Left ventricle myocardium superior (tissue), 1 donor: Measurements from ENCODE around the gene ADAM15. TPM values are rescaled to one million over a fixed set of nuclear protein-coding genes. Genes with fewer than 3 reads are reported as not detected.

Experiments used
- ATAC-seq: fragments of 200-7000 bp; cut with Tn5 transposase; one replicate; pipeline ENCODE4 v1.9.1; 2020; ENCODE audit warnings: mild to moderate bottlenecking, moderate library complexity
- DNase-seq: peaks from one replicate; pipeline ENCODE4 v3.0.0-alpha.2; 2020
- intact Hi-C: fragments of 100-400 bp; cut with micrococcal nuclease; formaldehyde crosslinking; loops from one replicate; pipeline ENCODE4 v1.11.0; 2022
- long read RNA-seq: library from polyadenylated mRNA; unstranded; transcript quantifications from one replicate; pipeline ENCODE4 v2.0.0, GENCODE V29; 2021
- total RNA-seq: library from RNA; stranded (reverse); fragmentation: NEBNext Ultra II Directional; extraction: Animal tissue kit (Norgen Biotek cat#: 25700); gene quantifications from one replicate; pipeline ENCODE4 v1.2.1, GENCODE V29; 2021
- donor health status: DM: no; HTN: yes; CAD: no; lungs with severe emphysema.

The ADAM15 gene
- 84.2 TPM for total RNA-seq
- long read RNA-seq, transcript ADAM15-205 (20 exons, 2,732 nt), result major isoform, 30 of 90 reads
- long read RNA-seq, transcript ADAM15-201 (21 exons, 2,799 nt), result minor isoform, 22 of 90 reads
- long read RNA-seq, partial matches to known transcripts, result 21 of 90 reads
- long read RNA-seq, other reads (novel, unspliced or antisense), result 15 of 90 reads

- DNase-seq (peak; percentile 93), ATAC-seq (peak; percentile 91)
- intact Hi-C loops, result no loop called here
Observed at GRCh38 chr1:155050560-155051341, at the start of gene ADAM15. Gene ADAM15, plus strand, starts transcription at chr1:155051316. Its CDS starts 71 bp downstream, at chr1:155051387.

DNA sequence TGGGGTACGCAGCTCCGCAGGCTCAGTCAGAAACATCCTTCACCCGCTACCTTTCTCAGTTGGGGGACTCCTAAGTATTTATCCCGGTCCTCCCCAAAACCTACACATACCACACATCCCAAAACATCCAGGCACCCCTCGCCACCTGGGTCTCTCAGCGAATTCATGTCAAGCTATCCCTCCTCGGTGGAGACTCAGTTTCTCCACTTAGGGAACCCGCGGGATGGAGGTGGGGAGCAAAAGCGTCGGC lies 49.8 kb upstream of the ADAM15 start:
- DNase-seq (no peak), ATAC-seq (no peak)
- intact Hi-C loops, result no loop called here

- ATAC-seq (peak; percentile 79), DNase-seq (peak; percentile 100)
- intact Hi-C loops, result no loop called here
Observed at GRCh38 chr1:155001675-155002463, 49.2 kb upstream of the ADAM15 start.

DNA sequence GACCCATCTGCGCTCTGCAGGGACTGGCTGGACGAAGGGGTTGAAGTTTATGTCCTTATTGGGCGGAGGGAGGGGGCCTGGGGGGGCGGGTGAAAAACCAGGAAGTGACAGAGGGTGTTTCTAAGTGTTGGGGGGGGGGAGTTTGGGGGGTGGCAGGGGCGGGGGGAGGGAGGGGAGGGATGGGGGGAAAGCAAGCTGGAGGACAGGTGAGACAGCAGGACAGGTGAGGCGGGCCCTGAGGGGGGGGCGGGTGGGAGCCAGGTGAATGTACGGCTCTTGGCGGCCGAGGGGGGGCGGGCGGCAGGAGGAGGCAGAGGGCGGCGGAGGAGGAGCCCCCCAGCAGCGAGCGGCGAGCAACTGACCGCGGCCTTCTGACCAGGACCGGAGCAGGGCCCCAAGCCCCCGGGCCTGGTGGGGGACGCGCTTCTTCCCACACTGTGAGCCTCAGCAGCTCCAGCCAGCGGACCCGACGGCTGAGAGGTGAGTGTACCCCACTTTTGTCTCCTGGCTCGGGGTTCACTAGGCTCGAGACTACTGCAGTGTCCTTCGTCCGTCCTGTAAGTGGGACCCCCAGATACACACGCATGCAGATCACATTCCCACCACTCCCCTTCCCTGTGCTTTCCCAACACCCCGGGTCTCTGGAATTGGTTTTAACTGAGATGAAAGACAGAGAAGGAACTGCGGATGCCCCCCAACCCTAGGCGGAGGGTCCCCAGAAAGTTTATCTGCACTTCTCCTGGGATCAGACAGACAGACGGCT lies 48.5 kb upstream of the ADAM15 start, which contains the start of gene ZBTB7B:
TSS of gene ZBTB7B (plus strand) at position 339 of the 763 bp plus-strand sequence. CDS start 11,859 bp downstream, outside the sequence.
- ATAC-seq (peak; percentile 1), DNase-seq (peak; percentile 68)
- intact Hi-C loops, result no loop called here

DNA sequence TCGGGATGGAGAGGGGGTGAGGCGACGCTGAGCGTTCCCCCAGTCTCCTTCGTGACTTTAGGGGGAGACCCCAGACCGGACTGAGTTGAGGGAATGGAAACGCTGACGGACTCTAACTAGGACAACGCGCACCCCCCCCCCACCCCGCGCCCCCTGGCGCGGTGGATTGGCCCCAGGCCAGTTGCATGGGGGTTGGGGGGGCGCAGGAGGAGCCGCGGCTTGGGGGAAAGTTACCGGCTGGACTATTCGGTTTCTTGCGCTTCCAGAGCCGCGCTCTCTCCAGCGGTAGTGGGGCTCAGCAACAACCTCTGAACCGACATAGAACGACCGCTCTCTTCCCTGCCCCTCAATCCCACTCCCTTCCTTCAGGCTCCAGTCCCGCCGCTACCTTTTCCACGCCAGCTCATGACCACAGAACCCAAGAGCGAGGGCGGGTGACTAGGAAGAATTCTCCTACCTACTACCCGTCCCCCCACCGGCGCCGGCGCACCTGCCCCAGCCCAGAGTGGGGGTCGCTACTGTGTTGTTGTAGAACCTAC lies 47.8 kb upstream of the ADAM15 start:
- ATAC-seq, result no peak
- intact Hi-C loops, result no loop called here
- peak; percentile 62 for DNase-seq

- peak; percentile 10 for ATAC-seq
- intact Hi-C loops, result no loop called here
- DNase-seq, result peak; percentile 83
Observed at GRCh38 chr1:155003766-155004351, 47.3 kb upstream of the ADAM15 start.

GRCh38 chr1:155004352-155005075 lies 46.6 kb upstream of the ADAM15 start:
- ATAC-seq (no peak), DNase-seq (peak; percentile 28)
- intact Hi-C loops, result no loop called here

- ATAC-seq (peak; percentile 41), DNase-seq (peak; percentile 85)
- intact Hi-C loops, result no loop called here
Observed at GRCh38 chr1:155005076-155006011, 45.8 kb upstream of the ADAM15 start.

- peak; percentile 31 for DNase-seq
- intact Hi-C loops, result no loop called here
- no peak for ATAC-seq
Observed at GRCh38 chr1:155006601-155007101, 44.5 kb upstream of the ADAM15 start.

DNA sequence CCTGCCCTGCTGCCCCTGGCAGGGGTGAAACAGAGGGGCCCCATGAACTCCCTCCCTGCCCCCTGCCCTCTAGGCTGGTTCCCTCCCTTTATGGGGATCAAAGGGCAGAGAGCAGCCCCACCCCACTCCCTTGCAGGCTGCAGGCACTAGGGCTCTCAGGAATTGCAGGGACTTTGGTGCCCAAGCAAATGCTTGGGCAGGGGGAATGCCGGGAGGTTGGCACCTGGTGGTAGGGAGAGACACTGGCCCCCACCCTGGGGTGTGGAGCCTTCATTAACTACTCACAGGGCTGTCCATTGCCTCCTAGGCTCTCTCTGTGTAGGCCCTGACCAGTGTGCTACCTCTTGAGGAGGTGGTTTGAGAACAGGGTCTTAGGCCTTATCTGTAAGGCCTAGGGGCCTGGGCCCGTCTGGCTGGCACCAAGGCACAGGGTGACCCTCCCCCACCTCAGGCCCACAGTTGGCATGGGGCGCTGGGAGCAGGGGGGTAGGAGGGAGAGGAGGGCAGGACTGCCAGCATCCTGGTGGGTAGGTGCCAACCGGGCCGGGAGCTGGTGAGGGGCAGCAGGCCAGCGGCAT lies 43.8 kb upstream of the ADAM15 start:
- intact Hi-C loops, result no loop called here
- DNase-seq, result peak; percentile 86
- peak; percentile 37 for ATAC-seq

GRCh38 chr1:155008015-155008941 lies 42.8 kb upstream of the ADAM15 start:
- no peak for ATAC-seq
- peak; percentile 67 for DNase-seq
- intact Hi-C loops, result no loop called here

DNA sequence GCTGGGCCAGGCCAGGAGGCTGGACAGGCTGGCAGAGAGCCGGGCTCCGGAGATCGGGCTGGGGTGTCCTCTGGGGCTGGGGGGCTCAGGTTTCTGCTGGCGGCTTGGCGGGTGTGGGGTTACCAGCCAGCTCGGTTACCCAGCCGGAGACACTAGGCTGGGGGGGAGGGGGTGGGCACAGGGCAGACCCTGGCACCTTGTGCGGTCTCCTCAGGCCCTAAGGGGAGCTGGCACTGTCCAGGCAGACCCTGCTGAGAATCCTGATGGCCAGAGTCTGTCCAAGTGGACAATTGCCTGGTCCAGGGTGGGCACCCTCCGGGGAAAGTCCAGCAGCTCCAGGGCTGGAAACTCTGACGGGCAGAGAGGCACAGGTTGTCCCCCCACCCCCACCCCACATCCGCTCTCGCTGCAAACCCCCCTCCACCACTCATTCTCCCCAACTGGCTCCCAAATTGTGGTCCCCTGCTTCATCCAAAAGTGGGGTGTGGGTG lies 41.9 kb upstream of the ADAM15 start:
- intact Hi-C loops, result no loop called here
- DNase-seq, result peak; percentile 22
- ATAC-seq, result no peak

GRCh38 chr1:155009742-155010141 lies 41.4 kb upstream of the ADAM15 start:
- ATAC-seq (no peak), DNase-seq (peak; percentile 25)
- intact Hi-C loops, result no loop called here

DNA sequence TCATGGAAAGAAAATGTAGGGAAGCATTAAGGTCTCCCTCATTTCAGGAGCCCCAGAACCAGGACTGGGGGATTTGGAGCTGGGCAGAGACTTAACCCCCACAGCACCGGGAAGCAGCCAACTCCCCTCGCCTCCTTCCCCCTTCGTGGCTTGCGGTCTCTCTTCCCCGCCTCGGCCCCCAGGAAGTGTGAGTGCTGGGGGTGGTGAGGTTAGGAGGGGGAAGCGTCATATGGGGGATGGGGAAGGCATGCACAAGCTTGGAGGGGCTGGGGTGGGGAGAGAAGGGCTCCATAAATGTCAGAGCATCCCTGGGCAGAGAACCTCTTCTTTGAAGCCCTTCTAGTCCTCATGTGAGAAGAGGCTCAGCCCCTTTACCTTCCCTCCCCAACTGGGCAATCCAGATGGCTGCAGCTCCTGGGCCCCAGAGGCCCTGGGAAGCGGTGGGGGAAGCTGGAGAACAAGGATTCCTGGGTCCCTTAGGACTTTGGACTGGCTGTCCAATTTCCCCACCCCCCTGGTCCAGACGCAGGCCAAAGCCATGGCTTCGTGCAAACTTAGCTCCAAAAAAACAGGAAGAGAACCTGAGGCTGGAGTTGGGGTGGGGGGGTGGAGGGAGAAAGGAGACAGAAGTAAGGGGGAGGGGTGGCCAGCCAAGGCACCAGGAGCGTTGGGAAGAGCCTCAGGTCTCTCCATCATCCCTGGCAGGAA lies 40.8 kb upstream of the ADAM15 start:
- intact Hi-C loops, result no loop called here
- DNase-seq (peak; percentile 27), ATAC-seq (no peak)

DNA sequence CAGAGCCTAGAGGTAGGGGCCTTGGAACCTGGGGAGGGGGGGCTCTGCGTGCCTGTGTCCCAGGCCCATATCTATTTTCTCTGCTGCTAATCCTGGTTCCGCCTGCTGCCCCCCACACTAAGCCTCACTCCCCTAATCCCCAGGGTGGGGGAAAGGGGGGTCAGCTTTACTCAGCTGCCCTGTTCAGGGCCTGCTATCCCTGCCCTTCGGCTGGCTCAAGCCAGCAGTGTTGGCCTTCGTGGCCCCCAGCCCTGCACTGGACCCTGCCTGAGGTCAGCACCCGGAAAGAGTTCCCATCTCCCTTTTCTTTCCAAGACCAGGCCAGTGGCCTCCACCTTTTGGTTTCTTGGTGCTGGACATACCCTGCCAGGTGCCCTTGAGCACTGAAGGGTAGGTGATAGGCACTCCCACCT lies 40.1 kb upstream of the ADAM15 start:
- intact Hi-C loops, result no loop called here
- no peak for DNase-seq
- no peak for ATAC-seq
